Vein endothelial cell (primary cell): ENCODE results near the gene COMMD1. TPM values are rescaled to one million over a fixed set of nuclear protein-coding genes. Genes with fewer than 3 reads are reported as not detected.

Experiments
- small RNA-seq: library from RNA; depleted of rRNA; stranded (forward); fragments of <200 nt; gene quantifications from one replicate; pipeline ENCODE3, GENCODE V24; 2012
- total RNA-seq: library from RNA; depleted of rRNA; stranded (reverse); fragments of >200 nt; gene quantifications from 2 replicates; pipeline ENCODE4 v1.2.3, GENCODE V29; 2012

Gene COMMD1
- 49.2 and 54.2 TPM in 2 replicates for total RNA-seq

GRCh38 chr2:61905372-61906185 is at the start of gene COMMD1:
Gene COMMD1 (plus strand): TSS chr2:61905674. CDS start chr2:61905679, 5 bp downstream.

GRCh38 chr2:61888267-61889055 is 17.0 kb upstream of the COMMD1 start, which contains the start of gene CCT4:
Gene CCT4 (minus strand): TSS chr2:61888656. CDS start chr2:61888507, 149 bp downstream.

Small RNA genes within 50 kb of the gene (small RNA-seq; reads per million reads assigned to genes)
- not detected for gene RF00019

Other genes with a start within 250 kb of the COMMD1 start
- gene FAM161A, start 51.6 kb upstream of the COMMD1 start, total RNA-seq, result 0.65 and 1.7 TPM in 2 replicates
- 181 and 191 TPM in 2 replicates for gene CCT4, start 17.0 kb upstream of the COMMD1 start, total RNA-seq